OCI-LY7 (cell line): ENCODE results near the gene CLRN3. TPM values are rescaled to one million over a fixed set of nuclear protein-coding genes. Genes with fewer than 3 reads are reported as not detected.
A peak's percentile ranks its signal among the peaks of the same experiment; 100 is the strongest.

Experiments
- BruUV-seq: library from RNA; stranded (reverse); fragments of 400-500 nt; replicated peaks from 2 replicates; lab custom pipeline; 2021; lab: Mats Ljungman, UMichigan
- CTCF ChIA-PET: fragments of 300-600 bp; sonication (Branson Sonifier 250); formaldehyde crosslinking; loops from one replicate; lab custom pipeline; 2022; ENCODE audit warnings: antibody characterized with exemption; ENCODE audit not compliant: unreplicated experiment; lab: Charles Lee
- POLR2A ChIA-PET: fragments of 300-600 bp; sonication (Branson Sonifier 250); formaldehyde crosslinking; loops from one replicate; lab custom pipeline; 2022; ENCODE audit warnings: antibody characterized with exemption; lab: Charles Lee
- DNase-seq: peaks from one replicate; pipeline ENCODE4 v3.0.0-alpha.2; 2015; ENCODE audit warnings: low spot score
- H2AFZ ChIP-seq: fragments of 200-600 bp; sonication (generic), shearing (Covaris generic); 2 replicates; pipeline ENCODE4 v1.6.1; 2014; ENCODE audit warnings: mild to moderate bottlenecking, antibody characterized with exemption, low read length, moderate library complexity
- H3K27ac ChIP-seq: fragments of 200-600 bp; sonication (generic); 2 replicates; pipeline ENCODE4 v1.5.1; 2014; ENCODE audit warnings: mixed run types, low read depth, mild to moderate bottlenecking, moderate library complexity, low read length, inconsistent platforms; ENCODE audit not compliant: poor library complexity, severe bottlenecking
- H3K36me3 ChIP-seq: fragments of 200-600 bp; sonication (generic); 2 replicates; pipeline ENCODE4 v1.6.1; 2014; ENCODE audit warnings: mild to moderate bottlenecking, antibody characterized with exemption, low read length, moderate library complexity, mixed read lengths; ENCODE audit not compliant: insufficient read depth
- H3K4me1 ChIP-seq: fragments of 200-600 bp; sonication (generic); 2 replicates; pipeline ENCODE4 v1.5.1; 2014; ENCODE audit warnings: mild to moderate bottlenecking, low read length; ENCODE audit not compliant: insufficient read depth, poor library complexity, severe bottlenecking
- H3K4me2 ChIP-seq: fragments of 200-600 bp; sonication (generic); 2 replicates; pipeline ENCODE4 v1.6.1; 2014; ENCODE audit warnings: mild to moderate bottlenecking, low read length
- H3K4me3 ChIP-seq: fragments of 200-600 bp; sonication (generic); 2 replicates; pipeline ENCODE4 v1.5.1; 2014; ENCODE audit warnings: mild to moderate bottlenecking, low read depth, low read length; ENCODE audit not compliant: poor library complexity, severe bottlenecking
- H3K79me2 ChIP-seq: fragments of 200-600 bp; sonication (generic); 2 replicates; pipeline ENCODE4 v1.6.1; 2016; ENCODE audit warnings: low read depth, mild to moderate bottlenecking, low read length, moderate library complexity, mixed read lengths; ENCODE audit not compliant: insufficient read depth
- H3K9me2 ChIP-seq: fragments of 200-600 bp; sonication (generic); 2 replicates; pipeline ENCODE4 v1.6.1; 2016; ENCODE audit warnings: mild to moderate bottlenecking, low read length, mixed read lengths; ENCODE audit not compliant: insufficient read depth
- H3K9me3 ChIP-seq: fragments of 200-600 bp; sonication (generic); 2 replicates; pipeline ENCODE4 v1.6.1; 2014; ENCODE audit warnings: mild to moderate bottlenecking, mixed run types, low read length, mixed read lengths
- H4K20me1 ChIP-seq: fragments of 200-600 bp; sonication (generic); 2 replicates; pipeline ENCODE4 v1.6.1; 2014; ENCODE audit warnings: mild to moderate bottlenecking, antibody characterized with exemption, low read length, moderate library complexity, mixed read lengths; ENCODE audit not compliant: insufficient read depth
- CTCF ChIP-seq: fragments of 200-600 bp; sonication (generic); conservative IDR thresholded peaks from 2 replicates; pipeline ENCODE4 v1.5.1; 2014; ENCODE audit warnings: mild to moderate bottlenecking, antibody characterized with exemption, low read length, moderate library complexity, mixed read lengths
- EZH2phosphoT487 ChIP-seq: fragments of 200-600 bp; sonication (generic); IDR thresholded peaks from 2 replicates; pipeline ENCODE4 v1.6.1; 2018; ENCODE audit warnings: low read depth, borderline replicate concordance, mild to moderate bottlenecking, mixed run types, antibody characterized with exemption, low read length, moderate library complexity, mixed read lengths
- intact Hi-C: fragments of 100-400 bp; cut with micrococcal nuclease; formaldehyde crosslinking; loops from one replicate; pipeline ENCODE4 v1.10.0; 2022; ENCODE audit not compliant: unreplicated experiment
- total RNA-seq, 2 experiments: library from RNA; depleted of rRNA in 1 of 2; stranded (reverse); fragments of >200 nt in 1 of 2; shearing (Covaris generic) in 1 of 2; gene quantifications; 2 replicates each; pipeline ENCODE4 v1.2.3, GENCODE V29; 2014 to 2022

The CLRN3 gene
- total RNA-seq, 2 experiments from 2014 or later: not detected

GRCh38 chr10:127880557-127880956, 12.2 kb downstream of the CLRN3 start:
- CTCF ChIA-PET: no interaction called here
- intact Hi-C loops: no loop called here

GRCh38 chr10:127878475-127879055, 14.2 kb downstream of the CLRN3 start:
- no TSS peak for BruUV-seq
- Histone ChIP-seq H4K20me1 (no peaks in the 10 kb centered on the region), H3K79me2 (no peaks in the 10 kb centered on the region), H3K27ac (no peak overlapping the region), H3K9me2 (no peaks in the 10 kb centered on the region), H3K4me1 (peaks cover 9% of the 10 kb centered on the region), H3K4me3 (no peak overlapping the region), H3K4me2 (no peak overlapping the region), H3K9me3 (no peaks in the 10 kb centered on the region), H2AFZ (no peak overlapping the region), H3K36me3 (no peaks in the 10 kb centered on the region)
- TF ChIP-seq EZH2phosphoT487: no peak
- no peak for TF ChIP-seq CTCF
- intact Hi-C loops: no loop called here
- ChIA-PET POLR2A (interaction anchor here (0.6 to 0.7 kb wide), 2 partner anchors 481 to 743 kb away, joined by 3 to 5 read pairs; no protein-coding TSS in a partner anchor), CTCF (no interaction called here)
- no peak for DNase-seq

More at GRCh38 chr10:127880557-127880956, 12.2 kb downstream of the CLRN3 start:
- no TSS peak for BruUV-seq
- H3K4me1 ChIP-seq: peaks cover 9% of the 10 kb centered on the region
- H3K4me3 ChIP-seq: no peak overlapping the region
- no peak overlapping the region for H2AFZ ChIP-seq
- no peaks in the 10 kb centered on the region for H3K9me2 ChIP-seq
- H3K79me2 ChIP-seq: no peaks in the 10 kb centered on the region
- no peaks in the 10 kb centered on the region for H4K20me1 ChIP-seq
- no peaks in the 10 kb centered on the region for H3K36me3 ChIP-seq
- peak; percentile 27 for DNase-seq
- POLR2A ChIA-PET: no interaction called here
- TF ChIP-seq EZH2phosphoT487 (no peak), CTCF (no peak)
- no peak overlapping the region for H3K27ac ChIP-seq
- no peak overlapping the region for H3K4me2 ChIP-seq
- H3K9me3 ChIP-seq: no peaks in the 10 kb centered on the region

- peaks cover 9% of the 10 kb centered on the region for H3K4me1 ChIP-seq
- no peaks in the 10 kb centered on the region for H3K9me2 ChIP-seq
- H2AFZ ChIP-seq: no peak overlapping the region
- no peaks in the 10 kb centered on the region for H4K20me1 ChIP-seq
- POLR2A ChIA-PET: no interaction called here
- no peak overlapping the region for H3K27ac ChIP-seq
- no peaks in the 10 kb centered on the region for H3K79me2 ChIP-seq
- intact Hi-C loops: no loop called here
- no TSS peak for BruUV-seq
- DNase-seq: no peak
- no peak for TF ChIP-seq EZH2phosphoT487
- no peak for TF ChIP-seq CTCF
- CTCF ChIA-PET: no interaction called here
- H3K36me3 ChIP-seq: no peaks in the 10 kb centered on the region
- no peaks in the 10 kb centered on the region for H3K9me3 ChIP-seq
- H3K4me2 ChIP-seq: no peak overlapping the region
- no peak overlapping the region for H3K4me3 ChIP-seq
Measured at GRCh38 chr10:127877699-127878098, 15.0 kb downstream of the CLRN3 start.
